ENCODE data around the gene E2F3. TPM values are rescaled to one million over a fixed set of nuclear protein-coding genes. Genes with fewer than 3 reads are reported as not detected.
"Not testable (repeated sequence)": the region's sequence is repeated elsewhere in the genome, so short reads cannot be mapped to it uniquely, and the experiment has no call there.

Gene E2F3
- polyA plus RNA-seq, 1 donor: 7.6 TPM

- DNase-seq: no peak
These were observed 33.1 kb downstream of the E2F3 start for GRCh38 chr6:20434766-20435165.

- no peak for DNase-seq
These were observed 35.0 kb downstream of the E2F3 start for GRCh38 chr6:20436719-20437118.

DNA sequence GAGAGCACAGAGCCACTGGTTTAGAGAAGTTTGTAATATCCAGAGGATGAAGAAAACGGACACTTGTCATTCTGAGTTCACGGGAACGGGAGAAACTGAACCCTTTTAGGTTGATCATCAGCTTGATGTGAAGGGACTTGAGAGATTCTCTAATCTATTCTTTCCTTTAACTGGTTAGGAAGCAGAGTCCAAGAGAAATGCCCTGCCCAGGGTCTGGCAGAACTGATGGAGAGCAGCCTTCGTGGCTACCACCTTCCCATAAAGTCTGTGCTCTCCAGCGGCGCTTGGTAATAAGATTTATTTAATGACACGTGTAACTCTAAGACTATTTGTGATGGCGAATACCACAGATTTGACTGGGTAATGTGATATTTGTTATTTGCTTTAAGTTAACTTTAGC is 36.0 kb downstream of the E2F3 start:
- DNase-seq: no peak

DNA sequence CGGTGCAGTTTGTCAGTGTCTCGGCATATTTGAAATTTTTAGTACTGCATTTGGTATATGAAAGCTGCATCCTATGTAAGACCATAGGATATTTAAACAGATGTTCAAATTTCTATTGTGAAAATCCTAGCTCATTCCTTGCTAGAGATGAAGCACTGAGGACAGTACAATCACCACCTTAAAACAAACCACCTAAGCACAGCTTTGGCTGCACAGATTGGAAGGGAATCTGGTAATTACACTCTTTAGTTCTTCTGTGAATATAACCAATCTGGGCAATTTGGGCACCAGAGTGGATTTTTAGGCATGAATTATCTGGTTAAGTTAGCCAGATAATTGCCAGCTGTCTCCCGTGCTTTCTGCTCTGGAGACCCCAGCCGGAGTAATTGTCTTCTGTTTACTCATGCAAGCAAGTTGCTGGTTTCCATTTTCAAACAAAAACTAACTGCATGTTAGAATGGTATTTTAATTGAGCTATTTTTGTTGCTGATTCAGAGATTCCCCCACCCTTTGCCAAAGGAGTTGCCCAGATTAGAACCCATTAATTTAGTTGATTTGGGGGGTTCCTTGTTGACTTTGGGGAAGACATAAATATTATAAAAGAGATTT is 36.9 kb downstream of the E2F3 start:
- no peak for DNase-seq

GRCh38 chr6:20439558-20439957 is 37.9 kb downstream of the E2F3 start:
- no peak for DNase-seq

GRCh38 chr6:20440296-20440695 is 38.6 kb downstream of the E2F3 start:
- DNase-seq: no peak

GRCh38 chr6:20441236-20441635 is 39.6 kb downstream of the E2F3 start:
- no peak for DNase-seq

- DNase-seq: no peak
These were observed 40.2 kb downstream of the E2F3 start for GRCh38 chr6:20441921-20442320.

DNA sequence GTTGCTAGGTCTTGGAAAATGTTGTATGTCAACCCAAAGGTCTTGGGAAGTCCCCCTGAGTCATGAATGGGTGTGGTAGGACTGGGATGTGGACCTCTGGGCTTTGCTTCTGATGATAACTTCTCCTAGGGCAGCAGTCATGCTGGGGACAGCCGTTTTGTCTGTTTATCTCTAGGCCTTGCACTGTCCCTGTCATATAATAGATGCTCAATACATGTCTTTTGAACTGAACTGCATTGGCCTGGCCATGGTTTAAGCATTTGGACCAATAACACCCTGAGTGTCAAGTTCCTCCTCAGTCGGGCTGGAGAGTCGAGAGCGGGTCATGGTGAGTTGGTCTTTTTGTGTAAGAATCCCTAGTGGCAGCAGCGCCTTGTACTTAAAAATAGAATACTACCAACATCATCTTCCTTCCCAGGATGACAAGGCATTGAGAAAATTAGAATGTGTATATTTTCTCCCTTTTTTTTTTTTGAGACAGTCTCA is 43.1 kb downstream of the E2F3 start:
- no peak for DNase-seq

DNA sequence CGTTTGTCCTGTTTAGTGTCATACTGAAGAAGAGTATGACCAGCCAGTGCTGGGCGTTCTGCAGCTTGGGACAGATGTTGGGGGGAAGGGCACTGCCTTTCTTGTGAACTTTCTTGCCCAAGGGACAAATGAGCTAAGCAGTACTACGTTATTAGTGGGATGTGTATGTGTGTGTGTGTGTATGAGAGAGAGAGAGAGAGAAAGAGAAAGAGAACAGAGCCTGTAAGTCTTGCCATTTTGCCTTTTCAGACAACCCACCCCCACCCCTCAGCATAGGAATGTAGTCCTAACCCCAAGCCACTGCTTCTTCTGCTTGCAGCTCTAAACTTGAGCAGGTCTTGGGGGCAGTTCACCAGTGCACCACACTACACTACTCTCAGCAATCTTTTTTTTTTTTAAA is 45.5 kb downstream of the E2F3 start:
- no peak for DNase-seq

GRCh38 chr6:20447581-20448132 is 46.0 kb downstream of the E2F3 start:
- DNase-seq: no peak

DNA sequence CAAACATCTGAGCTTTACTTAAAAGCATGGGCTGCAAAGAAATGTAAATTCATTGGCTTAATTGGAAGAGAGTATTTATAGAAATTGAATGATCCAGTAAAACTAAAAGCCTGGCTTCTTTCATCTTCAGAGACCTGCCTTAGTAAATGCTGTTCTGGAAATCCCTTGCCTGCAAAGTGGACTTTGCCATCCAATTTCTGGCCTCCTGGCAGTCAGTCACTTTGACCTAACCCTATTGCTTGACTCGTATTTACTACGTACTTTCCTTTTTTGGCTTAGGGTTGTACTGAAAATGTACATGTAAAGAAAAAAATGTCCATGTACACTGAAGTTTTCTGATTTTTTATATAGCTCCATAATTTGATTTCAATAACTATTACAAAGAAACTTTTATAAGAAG is 47.1 kb downstream of the E2F3 start:
- DNase-seq: no peak

DNA sequence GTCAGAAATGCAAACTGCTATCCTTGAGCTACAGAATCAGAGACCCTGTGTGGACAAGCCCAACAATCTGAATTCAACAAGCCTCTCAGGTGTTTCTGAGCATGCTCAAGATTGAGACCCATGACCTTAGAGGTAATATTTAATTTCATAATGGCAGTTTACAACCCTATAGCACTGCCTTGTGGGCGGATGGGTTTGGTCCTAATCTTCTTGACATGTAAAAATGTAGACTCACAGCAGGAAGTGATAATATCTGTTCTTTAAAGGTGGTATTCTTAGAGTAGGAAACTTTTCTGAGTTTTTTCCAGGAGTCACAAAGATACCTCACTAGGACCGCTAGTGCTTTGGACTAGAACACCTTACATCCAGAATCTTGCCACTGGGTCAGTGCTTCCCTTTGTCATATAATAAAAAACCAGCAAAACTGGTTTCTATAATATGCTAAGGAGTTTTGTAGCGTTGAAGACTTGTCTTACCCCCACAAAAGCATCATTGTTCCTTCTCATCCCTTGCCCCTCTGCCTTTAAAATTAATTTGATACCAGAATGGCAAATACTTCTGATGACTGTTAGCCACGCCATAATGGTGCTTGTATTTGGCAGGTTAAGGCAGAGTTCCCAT is 52.6 kb downstream of the E2F3 start:
- no peak for DNase-seq

GRCh38 chr6:20455251-20455940 is 53.7 kb downstream of the E2F3 start:
- no peak for DNase-seq

GRCh38 chr6:20458027-20458894 is 56.6 kb downstream of the E2F3 start:
- DNase-seq: no peak

DNA sequence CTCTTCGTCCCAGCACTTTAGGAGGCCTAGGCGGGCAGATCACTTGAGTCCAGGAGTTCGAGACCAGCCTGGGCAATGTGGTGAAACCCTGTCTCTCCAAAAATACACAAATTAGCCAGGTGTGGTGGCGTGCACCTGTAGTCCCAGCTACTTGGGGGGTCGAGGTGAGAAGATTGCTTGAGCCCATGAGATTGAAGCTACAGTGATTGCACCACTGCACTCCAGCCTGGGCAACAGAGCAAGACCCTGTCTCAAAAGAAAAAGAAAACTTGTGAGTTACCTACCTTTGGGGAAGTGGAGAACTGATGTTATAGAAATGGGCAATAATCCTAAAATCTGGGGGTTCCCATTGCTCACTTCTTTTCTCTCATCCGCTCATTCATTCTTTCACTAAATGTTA is 58.0 kb downstream of the E2F3 start:
- no peak for DNase-seq

DNA sequence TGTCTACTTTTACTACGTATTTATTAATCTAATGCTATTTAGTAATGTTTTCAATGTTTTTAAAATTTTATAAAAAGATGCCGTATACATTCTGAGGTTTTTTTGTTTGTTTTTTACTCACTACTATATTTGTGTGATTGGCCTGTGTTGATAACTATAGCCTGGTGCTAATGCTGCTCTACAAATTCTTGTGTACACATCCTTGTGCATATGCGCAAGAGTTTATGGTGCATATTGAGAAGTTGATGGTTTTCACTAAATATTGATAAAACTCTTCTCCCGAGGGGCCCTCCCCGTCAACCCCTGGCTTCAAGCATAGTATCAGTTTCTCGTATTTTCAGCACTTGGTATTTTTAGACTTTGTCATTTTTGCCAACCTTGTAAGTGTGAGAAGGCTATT is 59.9 kb downstream of the E2F3 start:
- no peak for DNase-seq

DNA sequence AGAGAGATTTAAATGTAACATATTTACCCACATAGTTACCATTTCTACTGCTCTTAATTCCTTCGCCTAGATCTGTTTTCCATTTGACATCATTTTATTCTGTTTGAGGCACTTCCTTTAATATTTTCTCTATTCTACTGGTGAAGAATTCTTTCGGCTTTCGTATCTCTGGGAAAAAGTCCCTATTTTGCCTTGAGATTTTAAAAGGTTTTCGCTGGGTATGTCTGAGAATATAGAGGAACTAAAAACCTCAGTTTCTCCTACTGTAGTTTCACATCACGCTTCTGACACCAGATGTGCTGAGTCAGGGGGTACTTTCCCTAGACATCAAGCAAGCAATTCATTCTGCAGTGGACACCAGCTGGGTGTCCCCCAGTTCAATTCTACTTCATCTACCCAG is 61.7 kb downstream of the E2F3 start:
- DNase-seq: no peak

GRCh38 chr6:20464041-20464440 is 62.4 kb downstream of the E2F3 start:
- no peak for DNase-seq

DNA sequence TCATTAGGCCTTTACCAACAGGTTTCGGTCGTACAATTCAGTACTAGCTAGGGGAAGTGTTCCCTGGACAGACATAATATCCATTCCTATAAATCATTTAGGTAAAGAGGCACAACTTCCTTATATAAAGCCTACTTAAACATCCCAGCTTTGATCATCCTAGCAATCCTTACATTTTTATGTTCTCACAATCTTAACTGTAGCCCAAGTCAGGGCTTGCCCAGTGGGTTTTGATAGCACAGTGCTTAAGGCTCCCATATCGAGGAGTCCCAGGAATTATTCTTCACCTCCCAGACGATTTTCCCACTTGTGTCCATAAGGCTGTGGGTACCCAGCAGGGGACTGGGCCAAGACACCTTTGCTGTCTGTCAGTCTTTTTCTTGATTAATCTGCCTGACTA is 63.2 kb downstream of the E2F3 start:
- DNase-seq: no peak

- DNase-seq: not testable (repeated sequence)
These were observed 63.9 kb downstream of the E2F3 start for GRCh38 chr6:20465616-20466015.

DNA sequence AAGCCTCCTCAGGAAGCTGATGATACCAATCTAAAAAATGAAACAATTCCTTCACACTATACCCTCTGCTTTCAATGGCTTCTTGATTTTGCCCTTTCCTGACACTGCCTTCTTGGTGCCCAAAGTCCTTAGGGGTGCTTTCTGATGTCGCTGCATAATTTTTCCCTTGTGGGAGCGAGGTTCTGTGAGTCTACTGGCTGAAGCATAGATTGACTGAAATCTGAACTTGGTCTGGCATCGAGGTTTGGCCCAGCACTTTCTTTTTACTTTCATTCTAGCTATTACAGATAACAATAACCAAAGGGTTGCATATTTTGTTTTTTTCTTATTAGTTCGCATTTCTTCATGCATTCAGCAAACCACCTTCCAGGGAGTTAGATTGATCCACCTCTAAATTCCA is 65.8 kb downstream of the E2F3 start:
- DNase-seq: no peak

- DNase-seq: no peak
These were observed 66.5 kb downstream of the E2F3 start for GRCh38 chr6:20468209-20468608.

Data from hindlimb muscle (tissue), 1 donor.